Prostate gland (tissue), 2 donors: ENCODE results near the gene PLTP.
"Not testable (repeated sequence)": the region's sequence is repeated elsewhere in the genome, so short reads cannot be mapped to it uniquely, and the experiment has no call there.

Experiments used
- CTCF ChIP-seq, 4 experiments: fragments of 200-600 bp in 2 of 4; fragments of 450-650 bp in 2 of 4; sonication (generic) in 2 of 4; IDR thresholded peaks; 1 replicate in 3 of 4; 2 replicates in 1 of 4; pipeline ENCODE4 v1.5.1; 2016 to 2019; ENCODE audit warnings: antibody characterized with exemption in 4 of 4, mild to moderate bottlenecking in 2 of 4, moderate library complexity in 2 of 4
- POLR2A ChIP-seq: fragments of 450-650 bp; IDR thresholded peaks from one replicate; pipeline ENCODE4 v1.6.1; 2016; ENCODE audit warnings: antibody characterized with exemption, mild to moderate bottlenecking

GRCh38 chr20:45901332-45901731 lies 10.6 kb downstream of the PLTP start:
- not testable (repeated sequence) for TF ChIP-seq CTCF (IDR thresholded peaks at IDR 0.05); POLR2A
